GM18498 (cell line): ENCODE measurements around the gene RND3.

Experiments used
- ATAC-seq: cut with Tn5 transposase; IDR thresholded peaks from one replicate; pipeline ENCODE4 v1.9.1; 2021; ENCODE audit warnings: mild to moderate bottlenecking, moderate library complexity; ENCODE audit not compliant: unreplicated experiment

Gene RND3

DNA sequence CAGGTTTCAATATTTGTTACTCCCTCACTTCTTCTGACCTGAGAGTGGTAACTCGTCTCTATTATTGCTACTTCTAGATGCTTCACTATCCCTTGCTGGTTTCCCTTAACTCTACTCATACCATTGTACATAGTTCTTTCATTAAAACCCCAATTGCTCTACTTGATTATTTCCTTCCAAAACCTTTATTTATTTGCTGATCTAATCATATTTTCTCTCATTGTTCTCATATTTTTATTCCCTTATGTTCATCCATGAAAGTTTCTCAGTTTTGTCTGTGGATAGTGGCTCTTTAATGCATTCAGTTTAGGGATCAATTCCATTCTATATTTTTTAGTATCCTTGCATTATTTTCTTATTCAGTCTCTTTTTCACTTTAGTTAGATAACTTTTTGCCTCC, 42.1 kb downstream of the RND3 start:
- no peak for ATAC-seq

- no peak for ATAC-seq
These were observed 45.0 kb downstream of the RND3 start for GRCh38 chr2:150442484-150442883.

DNA sequence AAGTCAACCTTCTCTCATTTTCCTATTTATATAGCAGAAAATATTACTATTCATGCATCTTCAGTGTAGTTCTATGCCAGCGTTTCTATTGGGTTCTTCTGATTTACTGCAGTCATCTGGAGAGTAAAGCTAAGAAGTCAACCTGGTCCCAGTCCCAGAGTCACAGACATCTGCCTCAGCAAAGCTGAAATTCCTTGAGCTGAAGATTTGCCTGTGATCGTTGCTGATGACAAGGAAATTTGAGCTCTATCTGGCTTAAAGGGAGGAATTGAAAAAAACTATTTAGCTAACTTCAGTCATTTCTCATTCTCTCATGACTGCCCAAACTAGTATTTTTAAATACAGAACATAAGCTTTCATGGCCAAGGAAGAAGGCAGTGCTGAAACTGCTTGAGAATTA, 45.7 kb downstream of the RND3 start:
- no peak for ATAC-seq

DNA sequence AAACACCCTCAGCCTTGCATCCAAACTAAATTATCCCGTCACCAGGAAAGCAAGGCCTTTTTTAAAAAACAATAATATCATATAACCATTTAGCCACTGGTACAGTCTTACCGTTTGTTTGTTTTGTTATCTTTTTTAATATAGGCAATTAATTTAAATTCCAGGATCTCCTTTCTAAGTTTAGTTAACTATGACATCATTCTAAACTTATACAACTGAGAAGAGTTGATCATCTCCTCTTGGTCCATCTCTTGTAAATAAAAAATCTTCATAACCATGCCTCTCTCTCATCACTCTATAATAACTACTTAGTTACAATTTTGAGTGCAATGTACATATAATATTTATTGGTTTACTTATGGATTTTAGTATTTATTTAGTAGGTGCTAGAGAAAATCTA, 46.2 kb downstream of the RND3 start:
- no peak for ATAC-seq

- ATAC-seq = no peak
These were observed 48.8 kb downstream of the RND3 start for GRCh38 chr2:150438654-150439053.

- no peak for ATAC-seq
These were observed 49.4 kb downstream of the RND3 start for GRCh38 chr2:150438041-150438440.

DNA sequence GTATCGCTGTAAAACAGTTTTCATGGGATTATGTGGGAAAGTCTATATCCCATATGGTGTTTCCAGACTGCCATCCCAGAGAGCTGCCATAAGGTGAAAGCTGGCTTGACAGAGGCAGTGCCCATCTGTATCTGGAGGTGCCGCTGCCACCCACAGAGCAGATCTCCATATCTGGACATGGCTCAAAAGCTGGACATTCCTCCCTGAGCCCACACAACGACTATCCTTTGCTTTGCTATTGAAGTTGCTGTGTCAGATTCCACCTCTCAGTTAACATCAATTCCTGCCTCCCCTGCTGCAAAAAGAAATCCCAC, 55.2 kb downstream of the RND3 start:
- ATAC-seq = no peak

- no peak for ATAC-seq
These were observed 55.7 kb downstream of the RND3 start for GRCh38 chr2:150431561-150432311.

DNA sequence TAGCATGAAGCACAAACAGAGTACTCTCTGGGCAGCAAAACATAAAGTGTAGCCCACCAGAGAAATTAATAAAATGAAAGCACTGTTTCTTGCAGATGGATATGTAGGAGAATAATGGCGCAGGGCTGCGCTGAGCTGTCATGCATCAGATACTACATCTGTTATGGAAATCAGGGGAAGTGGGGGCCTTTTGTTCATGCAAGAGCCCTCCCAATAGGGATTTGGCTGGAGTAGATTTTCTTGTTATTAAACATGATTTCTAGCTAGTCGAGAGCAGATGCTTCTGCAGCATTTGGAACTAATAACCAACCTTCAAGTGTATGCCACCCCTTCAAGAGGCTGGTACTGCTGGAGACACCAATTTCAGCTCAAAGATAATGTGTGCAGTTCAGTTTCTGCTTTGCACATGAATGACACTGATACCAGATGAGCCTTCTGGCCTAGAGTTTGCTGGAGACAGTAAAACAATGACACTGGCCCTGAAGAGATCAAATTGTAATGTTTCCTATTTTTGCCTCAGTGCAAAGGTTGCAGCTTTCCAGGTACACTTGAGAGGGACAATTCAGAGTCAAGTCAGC, 58.0 kb downstream of the RND3 start:
- no peak for ATAC-seq

GRCh38 chr2:150428641-150429040, 58.8 kb downstream of the RND3 start:
- ATAC-seq = no peak

DNA sequence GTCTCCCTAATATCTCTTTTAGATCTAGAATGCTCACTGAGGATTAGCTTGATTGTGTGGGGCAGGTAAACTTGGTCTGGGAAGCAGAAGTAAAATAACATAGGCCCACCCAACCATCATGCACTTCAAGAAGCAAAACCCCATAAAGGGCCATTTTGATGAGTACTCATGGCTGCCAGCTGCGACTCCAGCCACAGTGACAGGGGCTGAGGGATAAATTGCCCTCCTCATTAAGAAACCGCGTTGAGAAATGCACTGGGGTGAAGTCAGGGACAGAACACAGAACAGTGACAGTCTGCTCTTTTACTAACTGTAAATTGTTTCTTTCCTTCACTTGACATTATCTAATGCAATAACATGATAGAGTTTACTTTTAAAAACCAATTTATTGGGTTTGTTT, 60.2 kb downstream of the RND3 start:
- ATAC-seq = no peak

DNA sequence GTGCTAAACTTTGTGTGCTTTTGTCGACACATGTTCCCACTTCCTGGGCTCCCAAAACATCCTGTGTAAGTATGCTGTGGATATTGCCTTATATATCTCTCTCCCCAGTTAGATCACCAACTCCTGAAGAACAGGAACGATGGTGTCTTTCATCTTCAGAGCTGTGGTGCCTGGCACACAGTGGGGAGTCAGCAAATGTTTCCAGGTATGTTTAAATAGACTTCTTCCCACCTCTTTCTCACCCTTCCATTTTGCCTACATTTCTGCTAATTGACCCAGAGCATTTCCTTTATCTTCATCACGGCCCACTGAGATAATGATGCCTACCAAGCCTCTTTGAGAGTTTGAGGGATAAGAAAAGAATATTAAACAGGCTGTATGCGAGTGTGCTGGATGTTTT, 60.7 kb downstream of the RND3 start:
- no peak for ATAC-seq

GRCh38 chr2:150426315-150426714, 61.2 kb downstream of the RND3 start:
- no peak for ATAC-seq

GRCh38 chr2:150425121-150425955, 62.1 kb downstream of the RND3 start:
- ATAC-seq = no peak

- ATAC-seq = no peak
These were observed 63.1 kb downstream of the RND3 start for GRCh38 chr2:150424406-150424805.

- no peak for ATAC-seq
These were observed 66.3 kb downstream of the RND3 start for GRCh38 chr2:150421126-150421651.

- ATAC-seq = no peak
These were observed 68.6 kb downstream of the RND3 start for GRCh38 chr2:150418916-150419315.
